ENCODE results near the gene HIPK1.

Gene HIPK1

GRCh38 chr1:113976609-113977278 lies 47.6 kb downstream of the HIPK1 start:
- Histone ChIP-seq H3K27ac (replicated peaks) (peak overlapping the region; percentile 54), H3K4me3 (replicated peaks; ENCODE audit: insufficient read depth, low read length) (no peak overlapping the region), H3K27me3 (ENCODE audit: insufficient read depth, poor library complexity, severe bottlenecking) (no peaks in the 10 kb centered on the region)
- TF ChIP-seq REST (IDR thresholded peaks at IDR 0.05; ENCODE audit: insufficient replicate concordance, low read depth) = no peak
- TF ChIP-seq CTCF (IDR thresholded peaks at IDR 0.05; ENCODE audit: insufficient read depth, low read length) = peak; percentile 29
- DNase-seq (ENCODE audit: low read depth in 1 of 2, low spot score in 1 of 2) = peak in 1 of 2 experiments; percentile 43

GRCh38 chr1:113977906-113978305 lies 48.8 kb downstream of the HIPK1 start:
- Histone ChIP-seq H3K27me3 (ENCODE audit: insufficient read depth, poor library complexity, severe bottlenecking) (no peaks in the 10 kb centered on the region), H3K4me3 (replicated peaks; ENCODE audit: insufficient read depth, low read length) (no peak overlapping the region), H3K27ac (replicated peaks) (no peak overlapping the region)
- no peak for DNase-seq (ENCODE audit: low read depth in 1 of 2, low spot score in 1 of 2)
- no peak for TF ChIP-seq CTCF (IDR thresholded peaks at IDR 0.05; ENCODE audit: insufficient read depth, low read length)
- no peak for TF ChIP-seq GABPA (IDR thresholded peaks at IDR 0.05; ENCODE audit: low read depth)
- TF ChIP-seq SPI1 (IDR thresholded peaks at IDR 0.05; ENCODE audit: borderline replicate concordance, low read depth) = no peak
- no peak for TF ChIP-seq REST (IDR thresholded peaks at IDR 0.05; ENCODE audit: insufficient replicate concordance, low read depth)
- no peak for TF ChIP-seq POLR2AphosphoS5 (IDR thresholded peaks at IDR 0.05; ENCODE audit: low read depth)

- DNase-seq (ENCODE audit: low read depth in 1 of 2, low spot score in 1 of 2) = peak; percentile 72 to 77
- Histone ChIP-seq H3K27me3 (ENCODE audit: insufficient read depth, poor library complexity, severe bottlenecking) (no peaks in the 10 kb centered on the region), H3K27ac (replicated peaks) (no peak within 1 kb of the TSS), H3K4me3 (replicated peaks; ENCODE audit: insufficient read depth, low read length) (no peak within 1 kb of the TSS)
- TF ChIP-seq POLR2AphosphoS5 (IDR thresholded peaks at IDR 0.05; ENCODE audit: low read depth) (peak; percentile 42; the same call in 1 of the 2 replicates), CTCF (IDR thresholded peaks at IDR 0.05; ENCODE audit: insufficient read depth, low read length) (peak; percentile 51), REST (IDR thresholded peaks at IDR 0.05; ENCODE audit: insufficient replicate concordance, low read depth) (no peak), GABPA (IDR thresholded peaks at IDR 0.05; ENCODE audit: low read depth) (no peak), SPI1 (IDR thresholded peaks at IDR 0.05; ENCODE audit: borderline replicate concordance, low read depth) (peak; percentile 28; the same call in 1 of the 2 replicates)
These were observed 50.0 kb downstream of the HIPK1 start, which contains the start of gene OLFML3 for GRCh38 chr1:113978863-113979702. Gene OLFML3 (plus strand): TSS chr1:113979474. CDS start chr1:113979517, 43 bp downstream.

Data from HL-60 (cell line).